A375 (cell line): ENCODE data around the gene TMEM219. TPM values are rescaled to one million over a fixed set of nuclear protein-coding genes. Genes with fewer than 3 reads are reported as not detected.

ENCODE experiments used
- total RNA-seq: library from RNA; depleted of rRNA; stranded (reverse); fragments of >200 nt; shearing (Covaris generic); gene quantifications from 2 replicates; pipeline ENCODE4 v1.2.3, GENCODE V29; 2014; rRNA removed

TMEM219 gene
- total RNA-seq: 62.7 and 66.0 TPM in 2 replicates

GRCh38 chr16:29961479-29962343 is at the start of gene TMEM219:
Gene TMEM219, plus strand, starts transcription at chr16:29962079. Its CDS starts 1,065 bp downstream, at chr16:29963144.

GRCh38 chr16:29925781-29926710 is 35.8 kb upstream of the TMEM219 start, which contains the start of gene KCTD13:
Gene KCTD13, minus strand, starts transcription at chr16:29926226. Its CDS starts 193 bp downstream, at chr16:29926033.

GRCh38 chr16:29973384-29974246 is 11.7 kb downstream of the TMEM219 start, which contains the start of gene TAOK2:
Gene TAOK2, plus strand, starts transcription at chr16:29973868. Its CDS starts 3,905 bp downstream, at chr16:29977773.

GRCh38 chr16:29995324-29995910 is 33.5 kb downstream of the TMEM219 start, which contains the start of gene HIRIP3:
Gene HIRIP3, minus strand, starts transcription at chr16:29995617. Its CDS starts 12 bp downstream, at chr16:29995605.

GRCh38 chr16:29995911-29996765 is 34.3 kb downstream of the TMEM219 start, which contains the start of gene INO80E:
Gene INO80E, plus strand, starts transcription at chr16:29996241. Its CDS starts 70 bp downstream, at chr16:29996311.

GRCh38 chr16:30010844-30011713 is 49.2 kb downstream of the TMEM219 start, which contains the start of gene DOC2A:
Gene DOC2A, minus strand, starts transcription at chr16:30011027. Its CDS starts 805 bp downstream, at chr16:30010222.

Other genes starting within 250 kb of the TMEM219 start
- gene C16orf54, start 216.1 kb upstream of the TMEM219 start, total RNA-seq: 0.85 and 1.3 TPM in 2 replicates
- gene ZG16, start 183.8 kb upstream of the TMEM219 start, total RNA-seq: not detected in 2 replicates
- gene KIF22, start 171.3 kb upstream of the TMEM219 start, total RNA-seq: 128 TPM in 2 replicates
- 408 and 432 TPM in 2 replicates for gene MAZ, start 155.6 kb upstream of the TMEM219 start, total RNA-seq
- gene PRRT2, start 149.9 kb upstream of the TMEM219 start, total RNA-seq: 3.4 and 4.0 TPM in 2 replicates
- gene PAGR1, start 145.9 kb upstream of the TMEM219 start, total RNA-seq: 64.7 and 72.0 TPM in 2 replicates
- gene MVP, start 141.6 kb upstream of the TMEM219 start, total RNA-seq: 115 and 119 TPM in 2 replicates
- 74.0 and 80.9 TPM in 2 replicates for gene CDIPT, start 98.9 kb upstream of the TMEM219 start, total RNA-seq
- 19.9 and 22.6 TPM in 2 replicates for gene SEZ6L2, start 62.5 kb upstream of the TMEM219 start, total RNA-seq
- gene ASPHD1, start 61.6 kb upstream of the TMEM219 start, total RNA-seq: 11.5 and 13.5 TPM in 2 replicates
- 25.9 and 27.7 TPM in 2 replicates for gene KCTD13, start 35.9 kb upstream of the TMEM219 start, total RNA-seq
- 33.6 and 37.5 TPM in 2 replicates for gene TAOK2, start 11.8 kb downstream of the TMEM219 start, total RNA-seq
- 44.9 and 45.0 TPM in 2 replicates for gene HIRIP3, start 33.5 kb downstream of the TMEM219 start, total RNA-seq
- gene INO80E, start 34.2 kb downstream of the TMEM219 start, total RNA-seq: 136 and 168 TPM in 2 replicates
- gene DOC2A, start 48.9 kb downstream of the TMEM219 start, total RNA-seq: 2.3 and 4.8 TPM in 2 replicates
- not detected in 2 replicates for gene C16orf92, start 61.1 kb downstream of the TMEM219 start, total RNA-seq
- 0.56 and 3.3 TPM in 2 replicates for gene TLCD3B, start 69.2 kb downstream of the TMEM219 start, total RNA-seq
- 1,573 and 1,656 TPM in 2 replicates for gene ALDOA, start 103.7 kb downstream of the TMEM219 start, total RNA-seq
- 172 and 195 TPM in 2 replicates for gene PPP4C, start 113.9 kb downstream of the TMEM219 start, total RNA-seq
- gene TBX6, start 129.8 kb downstream of the TMEM219 start, total RNA-seq: 0.64 and 1.6 TPM in 2 replicates
- 16.2 and 16.7 TPM in 2 replicates for gene YPEL3, start 134.1 kb downstream of the TMEM219 start, total RNA-seq
- gene GDPD3, start 151.5 kb downstream of the TMEM219 start, total RNA-seq: 0.30 and 0.82 TPM in 2 replicates
- gene MAPK3, start 161.1 kb downstream of the TMEM219 start, total RNA-seq: 29.7 and 38.4 TPM in 2 replicates
- 6.7 and 14.7 TPM in 2 replicates for gene CORO1A, start 221.5 kb downstream of the TMEM219 start, total RNA-seq
- 132 and 219 TPM in 2 replicates for gene BOLA2B, start 231.6 kb downstream of the TMEM219 start, total RNA-seq
- 199 and 212 TPM in 2 replicates for gene SLX1A, start 231.8 kb downstream of the TMEM219 start, total RNA-seq
- gene SULT1A3, start 237.2 kb downstream of the TMEM219 start, total RNA-seq: 5.0 and 5.3 TPM in 2 replicates